WI38 (cell line): Measurements from ENCODE around the gene TMTC1.

ENCODE experiments used
- H3K4me3 ChIP-seq: 2 replicates; pipeline ENCODE4 v1.5.1; 2011; ENCODE audit warnings: low read depth, mild to moderate bottlenecking, control low read depth, low read length
- TF ChIP-seq, protein P1 (sequence below): IDR thresholded peaks from 2 replicates; pipeline ENCODE4 v1.5.1; 2012; ENCODE audit warnings: low read depth, mild to moderate bottlenecking, control low read depth, low read length

The TMTC1 gene

GRCh38 chr12:29733060-29733459 is 50.7 kb downstream of the TMTC1 start:
- TF ChIP-seq, protein P1, sequence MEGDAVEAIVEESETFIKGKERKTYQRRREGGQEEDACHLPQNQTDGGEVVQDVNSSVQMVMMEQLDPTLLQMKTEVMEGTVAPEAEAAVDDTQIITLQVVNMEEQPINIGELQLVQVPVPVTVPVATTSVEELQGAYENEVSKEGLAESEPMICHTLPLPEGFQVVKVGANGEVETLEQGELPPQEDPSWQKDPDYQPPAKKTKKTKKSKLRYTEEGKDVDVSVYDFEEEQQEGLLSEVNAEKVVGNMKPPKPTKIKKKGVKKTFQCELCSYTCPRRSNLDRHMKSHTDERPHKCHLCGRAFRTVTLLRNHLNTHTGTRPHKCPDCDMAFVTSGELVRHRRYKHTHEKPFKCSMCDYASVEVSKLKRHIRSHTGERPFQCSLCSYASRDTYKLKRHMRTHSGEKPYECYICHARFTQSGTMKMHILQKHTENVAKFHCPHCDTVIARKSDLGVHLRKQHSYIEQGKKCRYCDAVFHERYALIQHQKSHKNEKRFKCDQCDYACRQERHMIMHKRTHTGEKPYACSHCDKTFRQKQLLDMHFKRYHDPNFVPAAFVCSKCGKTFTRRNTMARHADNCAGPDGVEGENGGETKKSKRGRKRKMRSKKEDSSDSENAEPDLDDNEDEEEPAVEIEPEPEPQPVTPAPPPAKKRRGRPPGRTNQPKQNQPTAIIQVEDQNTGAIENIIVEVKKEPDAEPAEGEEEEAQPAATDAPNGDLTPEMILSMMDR, result no peak
- H3K4me3 ChIP-seq, result no peak overlapping the region

GRCh38 chr12:29732593-29732992 is 51.1 kb downstream of the TMTC1 start:
- no peak overlapping the region for H3K4me3 ChIP-seq
- TF ChIP-seq, protein P1, result no peak

DNA sequence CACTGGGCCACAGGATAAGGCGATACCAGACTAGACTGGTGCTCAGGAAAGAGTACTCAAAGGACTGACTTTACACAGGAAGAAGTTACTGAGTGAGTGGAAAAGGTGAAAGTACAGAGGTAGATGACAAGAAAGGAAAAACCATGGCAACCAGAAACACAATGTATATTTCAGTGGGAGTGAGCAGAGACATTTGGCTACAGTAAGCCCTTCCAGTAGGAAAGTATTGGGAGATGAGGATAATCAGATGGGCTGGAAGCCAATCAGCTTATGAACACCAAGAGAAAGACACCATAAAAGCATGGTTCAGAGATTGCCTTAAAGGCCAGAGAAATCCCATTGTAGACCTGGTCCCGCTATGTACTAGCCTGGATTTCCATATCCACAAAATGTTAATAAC is 51.6 kb downstream of the TMTC1 start:
- no peak overlapping the region for H3K4me3 ChIP-seq
- TF ChIP-seq, protein P1, result no peak

DNA sequence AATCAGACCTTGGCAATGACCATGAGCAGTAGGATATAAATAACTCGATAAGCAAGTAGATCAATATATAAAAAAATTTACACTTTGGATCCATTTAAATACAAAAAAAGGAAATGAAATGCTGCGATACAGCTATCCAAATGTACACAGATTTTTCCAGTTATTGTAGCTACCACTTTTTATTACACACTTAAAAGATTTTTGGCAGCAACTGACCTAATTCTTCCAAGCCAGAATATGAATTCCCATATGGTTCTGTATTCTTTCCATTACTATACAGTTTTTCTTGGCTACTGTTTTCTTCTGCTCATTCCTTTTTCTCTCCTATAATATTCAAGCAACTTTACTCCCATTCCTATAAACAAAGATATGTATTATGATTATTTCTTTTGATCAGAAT is 52.2 kb downstream of the TMTC1 start:
- no peak overlapping the region for H3K4me3 ChIP-seq
- TF ChIP-seq, protein P1, result no peak

- H3K4me3 ChIP-seq, result no peak overlapping the region
- TF ChIP-seq, protein P1, result no peak
Observed at GRCh38 chr12:29730481-29730880, 53.3 kb downstream of the TMTC1 start.

DNA sequence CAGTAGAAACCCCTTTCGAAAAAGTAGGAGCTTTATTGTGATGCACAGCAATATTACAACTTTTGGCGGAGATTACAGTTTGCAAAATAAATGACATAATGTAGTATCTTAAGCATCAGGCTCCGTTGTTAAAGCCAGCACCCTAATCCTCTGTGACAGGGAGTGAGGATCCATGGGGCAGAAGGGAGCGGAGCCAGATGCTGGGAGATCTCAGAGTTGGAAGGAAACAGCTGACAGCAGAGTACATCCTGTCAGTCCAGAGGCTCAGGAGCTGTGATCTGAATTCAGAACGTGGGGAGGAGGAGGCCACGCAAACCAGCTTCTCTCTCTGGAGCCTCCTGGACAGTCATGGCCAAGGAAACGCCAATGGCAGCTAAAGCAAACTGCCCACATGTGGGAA is 55.7 kb downstream of the TMTC1 start:
- H3K4me3 ChIP-seq, result no peak overlapping the region
- TF ChIP-seq, protein P1, result no peak

DNA sequence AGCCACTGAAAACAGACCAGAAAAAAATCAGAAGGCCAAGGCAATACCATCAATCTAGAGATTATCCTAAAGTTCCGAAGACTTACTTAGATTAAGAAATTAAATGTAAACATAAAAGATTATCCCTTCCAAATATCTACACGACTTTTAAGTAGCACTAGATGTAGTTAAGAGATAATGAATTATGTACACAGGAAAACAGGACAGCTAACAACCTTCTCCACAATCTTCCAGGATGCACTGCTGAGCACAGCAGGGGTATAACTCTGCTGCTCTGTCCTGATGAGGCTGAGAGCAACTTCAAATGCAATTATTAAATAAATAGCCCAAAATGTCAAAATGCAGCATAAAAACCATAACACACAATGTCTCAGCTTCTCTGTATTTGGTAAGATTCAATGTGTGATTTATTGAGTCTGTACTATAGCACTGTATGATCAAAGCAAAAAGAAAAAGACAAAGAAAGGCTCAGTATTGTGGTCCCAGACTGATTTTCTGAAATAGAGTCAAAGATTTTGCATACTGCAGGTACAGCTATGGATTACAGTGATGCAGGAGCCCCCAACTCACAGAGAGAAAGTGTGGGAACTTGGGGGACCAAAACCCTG is 56.9 kb downstream of the TMTC1 start:
- TF ChIP-seq, protein P1, result no peak
- H3K4me3 ChIP-seq, result no peak overlapping the region
